GM12875 (cell line): ENCODE results near the gene EPRS1.
A peak's percentile ranks its signal among the peaks of the same experiment; 100 is the strongest.
"Not testable (repeated sequence)": the region's sequence is repeated elsewhere in the genome, so short reads cannot be mapped to it uniquely, and the experiment has no call there.

ENCODE experiments used
- H3K4me3 ChIP-seq: one replicate; pipeline ENCODE4 v1.5.1; 2011; ENCODE audit warnings: low read depth, low read length, control low read depth
- TF ChIP-seq, protein P1 (sequence below): IDR thresholded peaks from 2 replicates; pipeline ENCODE4 v1.5.1; 2011; ENCODE audit warnings: low read depth, mild to moderate bottlenecking, control low read depth, inconsistent platforms, low read length, moderate library complexity, borderline replicate concordance; ENCODE audit not compliant: insufficient read depth

The EPRS1 gene

DNA sequence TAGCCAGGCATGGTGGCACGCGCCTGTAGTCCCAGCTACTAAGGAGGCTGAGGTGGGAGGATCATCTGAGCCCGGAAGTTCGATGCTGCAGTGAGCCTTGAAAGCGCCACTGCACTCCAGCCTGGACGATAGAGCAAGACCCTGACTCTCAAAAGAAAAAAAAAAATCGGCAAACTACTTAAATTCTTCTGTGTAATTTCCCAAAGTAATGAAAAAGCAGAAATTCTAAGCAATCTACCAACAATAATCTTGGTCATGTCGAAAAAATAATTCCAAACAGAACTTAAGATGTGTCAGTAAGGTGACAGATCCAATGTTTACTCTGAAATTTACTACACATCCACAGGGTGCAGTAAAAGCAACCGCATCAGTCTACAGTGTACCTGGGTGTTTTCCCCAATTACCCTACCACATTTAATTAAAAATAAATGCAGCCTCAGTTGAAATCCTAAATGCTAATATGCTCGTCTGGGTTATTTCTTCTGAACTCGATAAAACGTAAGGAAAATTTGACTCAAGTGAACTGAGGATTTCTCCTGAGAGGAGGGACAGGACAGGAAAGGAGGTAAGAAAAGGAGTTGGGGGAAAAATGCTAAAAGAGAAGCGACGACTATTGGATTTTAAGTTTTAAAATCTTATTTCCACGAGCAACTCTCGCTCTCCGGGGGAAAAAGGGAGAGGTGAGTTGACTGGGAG is 801 bp downstream of the EPRS1 start:
- peak overlapping the region; percentile 83 for H3K4me3 ChIP-seq
- TF ChIP-seq, protein P1, sequence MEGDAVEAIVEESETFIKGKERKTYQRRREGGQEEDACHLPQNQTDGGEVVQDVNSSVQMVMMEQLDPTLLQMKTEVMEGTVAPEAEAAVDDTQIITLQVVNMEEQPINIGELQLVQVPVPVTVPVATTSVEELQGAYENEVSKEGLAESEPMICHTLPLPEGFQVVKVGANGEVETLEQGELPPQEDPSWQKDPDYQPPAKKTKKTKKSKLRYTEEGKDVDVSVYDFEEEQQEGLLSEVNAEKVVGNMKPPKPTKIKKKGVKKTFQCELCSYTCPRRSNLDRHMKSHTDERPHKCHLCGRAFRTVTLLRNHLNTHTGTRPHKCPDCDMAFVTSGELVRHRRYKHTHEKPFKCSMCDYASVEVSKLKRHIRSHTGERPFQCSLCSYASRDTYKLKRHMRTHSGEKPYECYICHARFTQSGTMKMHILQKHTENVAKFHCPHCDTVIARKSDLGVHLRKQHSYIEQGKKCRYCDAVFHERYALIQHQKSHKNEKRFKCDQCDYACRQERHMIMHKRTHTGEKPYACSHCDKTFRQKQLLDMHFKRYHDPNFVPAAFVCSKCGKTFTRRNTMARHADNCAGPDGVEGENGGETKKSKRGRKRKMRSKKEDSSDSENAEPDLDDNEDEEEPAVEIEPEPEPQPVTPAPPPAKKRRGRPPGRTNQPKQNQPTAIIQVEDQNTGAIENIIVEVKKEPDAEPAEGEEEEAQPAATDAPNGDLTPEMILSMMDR, result no peak

GRCh38 chr1:220044678-220045355 is 1.5 kb downstream of the EPRS1 start:
- TF ChIP-seq, protein P1, result no peak

DNA sequence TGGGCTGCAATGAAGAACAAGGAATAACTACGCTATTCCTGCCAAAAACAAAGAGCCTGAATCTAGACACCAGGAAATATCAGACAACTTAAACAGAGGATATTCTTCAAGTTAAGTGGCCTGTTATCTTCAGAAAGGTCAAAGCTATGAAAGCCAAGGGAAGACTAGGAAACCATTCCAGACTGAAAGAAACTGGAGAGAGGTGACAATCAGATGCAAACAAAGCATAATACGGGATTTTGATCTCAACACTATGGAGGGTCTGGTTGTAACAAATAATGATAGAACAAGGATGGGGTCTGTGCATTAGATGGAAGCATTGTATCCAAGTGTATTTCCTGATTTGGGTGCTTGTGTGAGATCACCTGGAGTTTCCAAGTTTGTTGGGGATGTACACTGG is 2.7 kb downstream of the EPRS1 start:
- no peak overlapping the region for H3K4me3 ChIP-seq
- TF ChIP-seq, protein P1, result no peak

More at GRCh38 chr1:220044678-220045355, 1.5 kb downstream of the EPRS1 start:
- H3K4me3 ChIP-seq, result peak overlapping the region; percentile 83

DNA sequence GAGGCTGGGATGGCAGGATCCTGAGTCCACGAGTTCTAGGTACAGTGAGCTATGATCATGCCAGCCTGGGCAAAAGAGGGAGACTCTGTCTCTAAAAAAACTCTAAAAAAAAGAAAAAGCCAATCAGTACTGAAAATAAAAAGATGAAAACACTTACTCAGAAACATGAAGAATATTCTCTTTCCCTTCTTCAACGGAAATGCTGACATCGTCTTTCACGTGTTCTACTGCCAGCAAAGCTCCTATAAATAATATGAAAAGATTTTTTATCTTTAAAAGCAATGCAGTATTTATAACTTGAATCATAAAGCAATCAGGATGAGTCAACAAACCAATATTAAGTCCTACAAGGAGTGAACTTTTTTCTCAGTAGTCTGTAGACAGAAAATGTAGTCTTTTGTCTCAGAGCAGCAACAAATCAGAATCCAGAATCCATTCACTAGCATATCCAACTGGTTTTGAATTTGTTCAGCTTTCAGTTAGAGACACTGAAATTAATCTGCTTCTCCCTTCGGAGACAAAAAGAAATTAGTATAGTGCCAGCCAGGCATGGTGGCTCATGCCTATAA is 6.2 kb downstream of the EPRS1 start:
- TF ChIP-seq, protein P1, result no peak
- no peak overlapping the region for H3K4me3 ChIP-seq

GRCh38 chr1:220038640-220039039 is 7.7 kb downstream of the EPRS1 start:
- TF ChIP-seq, protein P1, result no peak
- no peak overlapping the region for H3K4me3 ChIP-seq

GRCh38 chr1:220037810-220038209 is 8.5 kb downstream of the EPRS1 start:
- H3K4me3 ChIP-seq, result not testable (repeated sequence)

GRCh38 chr1:220032911-220033310 is 13.4 kb downstream of the EPRS1 start:
- TF ChIP-seq, protein P1, result no peak
- no peak overlapping the region for H3K4me3 ChIP-seq
